OCI-LY3 (cell line): ENCODE results near the gene CYP4X1.
"Not testable (repeated sequence)": the region's sequence is repeated elsewhere in the genome, so short reads cannot be mapped to it uniquely, and the experiment has no call there.

Source experiments
- H2AFZ ChIP-seq: fragments of 200-600, 300-600 bp; shearing (Covaris generic); 2 replicates; pipeline ENCODE4 v1.6.0; 2014; ENCODE audit warnings: antibody characterized with exemption, low read depth, low read length
- H3K27ac ChIP-seq: fragments of 200-600, 300-600 bp; sonication (generic); 2 replicates; pipeline ENCODE4 v1.5.1; 2014; ENCODE audit warnings: mild to moderate bottlenecking, low read length, moderate library complexity, mixed read lengths
- H3K27me3 ChIP-seq: fragments of 200-600, 300-600 bp; sonication (generic); 2 replicates; pipeline ENCODE4 v1.6.1; 2014; ENCODE audit warnings: low read depth, low read length, mixed read lengths
- H3K36me3 ChIP-seq: fragments of 200-600, 300-600 bp; sonication (generic); replicated peaks from 2 replicates; pipeline ENCODE3; 2014; ENCODE audit warnings: low read depth, low read length, mixed read lengths
- H3K4me1 ChIP-seq: fragments of 300-600, 200-600 bp; sonication (generic); 2 replicates; pipeline ENCODE4 v1.6.1; 2014; ENCODE audit warnings: low read length, mixed read lengths
- H3K4me2 ChIP-seq: fragments of 200-600, 300-600 bp; sonication (generic); 2 replicates; pipeline ENCODE4 v1.6.1; 2014; ENCODE audit warnings: low read length, mixed read lengths
- H3K4me3 ChIP-seq: fragments of 300-600, 200-600 bp; sonication (generic); 2 replicates; pipeline ENCODE4 v1.5.1; 2014; ENCODE audit warnings: antibody characterized with exemption, mild to moderate bottlenecking, low read length, moderate library complexity
- H3K79me2 ChIP-seq: fragments of 300-600, 200-600 bp; shearing (Covaris generic); 2 replicates; pipeline ENCODE4 v1.6.1; 2014; ENCODE audit warnings: mild to moderate bottlenecking, low read length, mixed read lengths
- H3K9ac ChIP-seq: fragments of 300-600, 200-600 bp; shearing (Covaris generic); 2 replicates; pipeline ENCODE4 v1.6.0; 2014; ENCODE audit warnings: mild to moderate bottlenecking, low read length, moderate library complexity
- H3K9me3 ChIP-seq: fragments of 200-600, 300-600 bp; shearing (Covaris generic); 2 replicates; pipeline ENCODE4 v1.6.1; 2014; ENCODE audit warnings: low read length, mixed read lengths; ENCODE audit not compliant: insufficient read depth
- H4K20me1 ChIP-seq: fragments of 200-600, 300-600 bp; sonication (generic); 2 replicates; pipeline ENCODE4 v1.6.1; 2016; ENCODE audit warnings: low read length, mixed read lengths; ENCODE audit not compliant: insufficient read depth
- CTCF ChIP-seq: fragments of 200-600, 300-600 bp; sonication (generic); IDR thresholded peaks from 2 replicates; pipeline ENCODE4 v1.5.1; 2014; ENCODE audit warnings: antibody characterized with exemption, low read length, low read depth
- EZH2phosphoT487 ChIP-seq: fragments of 200-600 bp; shearing (Covaris generic); IDR thresholded peaks from 2 replicates; pipeline ENCODE4 v1.6.1; 2018; ENCODE audit warnings: antibody characterized with exemption, mixed run types, low read depth

Gene CYP4X1

DNA sequence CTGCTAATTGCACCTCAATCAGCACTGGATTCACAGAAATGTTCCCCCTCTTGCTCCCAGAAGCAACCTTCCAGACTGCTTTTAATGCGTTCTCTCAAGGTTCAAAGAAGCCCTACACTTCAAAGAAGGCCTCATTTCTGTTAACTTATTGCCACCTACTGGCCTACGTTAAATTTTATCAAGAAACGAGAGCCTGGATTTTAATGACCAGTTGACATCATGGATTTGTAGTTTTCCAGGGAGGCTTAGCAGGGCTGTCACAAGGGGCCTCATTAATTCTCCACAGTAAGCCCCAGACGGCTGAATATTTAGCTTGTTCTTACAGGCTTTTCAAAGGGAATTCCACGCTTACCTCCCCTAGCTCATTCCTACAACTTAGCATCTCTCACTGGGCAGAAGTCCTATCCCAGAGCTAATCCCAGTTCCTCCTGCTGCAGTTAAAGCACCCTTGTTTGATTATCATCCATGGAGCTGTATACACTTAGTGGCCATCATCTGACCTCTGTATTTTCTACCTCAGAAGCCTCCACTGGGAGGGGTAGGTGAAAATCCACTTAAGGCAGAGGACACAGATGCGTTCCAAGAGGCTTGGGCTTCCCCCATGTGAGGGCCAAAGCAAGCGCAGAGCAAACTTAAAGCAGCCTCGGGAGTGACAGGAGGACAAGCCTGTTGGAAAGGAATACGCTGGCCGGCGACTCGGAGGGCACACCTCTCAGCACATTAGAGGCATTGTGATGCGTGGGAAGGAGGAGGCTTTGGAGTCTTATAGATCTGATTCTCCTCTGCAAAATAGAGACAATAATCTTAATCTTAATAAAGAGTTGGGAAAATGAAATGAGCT, 32.2 kb upstream of the CYP4X1 start:
- no peaks in the 10 kb centered on the region for H3K27me3 ChIP-seq
- TF ChIP-seq EZH2phosphoT487, result no peak
- TF ChIP-seq CTCF, result peak; percentile 31

DNA sequence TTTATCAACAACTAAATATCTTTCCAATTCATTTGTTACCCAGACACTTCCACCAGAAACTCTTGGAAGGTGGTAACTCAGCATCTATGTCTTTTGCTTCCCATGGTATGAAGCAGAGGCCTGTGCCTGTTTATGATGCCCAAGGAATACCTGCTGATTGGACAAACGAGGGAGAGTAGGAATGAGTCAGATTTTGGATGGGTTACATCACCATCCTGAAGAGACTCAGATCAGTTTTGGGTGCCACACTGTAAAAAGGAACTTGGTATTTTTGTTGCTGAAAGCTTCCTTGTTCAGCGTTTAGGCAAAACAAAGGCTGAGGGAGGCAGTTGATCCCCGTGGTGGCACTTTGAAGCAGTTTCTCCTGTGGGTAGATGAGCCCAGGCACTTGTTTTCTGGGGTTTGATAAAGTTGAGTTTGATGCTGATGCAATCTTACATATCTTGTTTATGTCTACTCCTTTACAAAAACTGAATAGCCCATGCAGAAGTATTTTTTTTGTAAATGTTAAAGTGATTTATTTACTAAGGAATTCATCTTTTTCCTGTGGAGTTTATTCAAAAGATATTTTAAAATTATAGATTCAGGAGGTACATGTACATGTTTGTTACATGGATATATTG, 26.7 kb upstream of the CYP4X1 start:
- H3K27me3 ChIP-seq, result no peaks in the 10 kb centered on the region
- no peaks in the 10 kb centered on the region for H3K79me2 ChIP-seq
- no peak overlapping the region for H3K4me2 ChIP-seq
- TF ChIP-seq CTCF (no peak), EZH2phosphoT487 (no peak)
- H3K9ac ChIP-seq, result no peak overlapping the region
- no peak overlapping the region for H3K27ac ChIP-seq
- H3K9me3 ChIP-seq, result no peaks in the 10 kb centered on the region
- H2AFZ ChIP-seq, result no peak overlapping the region
- no peaks in the 10 kb centered on the region for H4K20me1 ChIP-seq
- no peaks in the 10 kb centered on the region for H3K36me3 ChIP-seq
- no peaks in the 10 kb centered on the region for H3K4me1 ChIP-seq
- no peak overlapping the region for H3K4me3 ChIP-seq

More for the DNA sequence above, 32.2 kb upstream of the CYP4X1 start:
- Histone ChIP-seq H2AFZ (no peak overlapping the region), H3K9me3 (no peaks in the 10 kb centered on the region), H4K20me1 (no peaks in the 10 kb centered on the region), H3K4me2 (no peak overlapping the region), H3K9ac (no peak overlapping the region), H3K4me1 (no peaks in the 10 kb centered on the region), H3K79me2 (no peaks in the 10 kb centered on the region), H3K4me3 (no peak overlapping the region), H3K36me3 (no peaks in the 10 kb centered on the region), H3K27ac (no peak overlapping the region)

- no peaks in the 10 kb centered on the region for H3K79me2 ChIP-seq
- no peak overlapping the region for H3K4me3 ChIP-seq
- H3K36me3 ChIP-seq, result no peaks in the 10 kb centered on the region
- peak; percentile 25 for TF ChIP-seq CTCF
- no peak for TF ChIP-seq EZH2phosphoT487
- no peaks in the 10 kb centered on the region for H4K20me1 ChIP-seq
- H2AFZ ChIP-seq, result no peak overlapping the region
- no peaks in the 10 kb centered on the region for H3K9me3 ChIP-seq
- H3K4me1 ChIP-seq, result no peaks in the 10 kb centered on the region
- H3K27ac ChIP-seq, result no peak overlapping the region
- no peaks in the 10 kb centered on the region for H3K27me3 ChIP-seq
- no peak overlapping the region for H3K9ac ChIP-seq
- H3K4me2 ChIP-seq, result no peak overlapping the region
Observed at GRCh38 chr1:47002211-47002610, 21.3 kb upstream of the CYP4X1 start.

- Histone ChIP-seq H4K20me1 (no peaks in the 10 kb centered on the region), H3K4me2 (no peak overlapping the region), H3K9me3 (no peaks in the 10 kb centered on the region), H3K9ac (no peak overlapping the region), H3K36me3 (no peaks in the 10 kb centered on the region), H3K79me2 (no peaks in the 10 kb centered on the region), H3K4me3 (no peak overlapping the region), H3K27ac (no peak overlapping the region), H2AFZ (no peak overlapping the region), H3K27me3 (no peaks in the 10 kb centered on the region), H3K4me1 (no peaks in the 10 kb centered on the region)
- no peak for TF ChIP-seq CTCF
- TF ChIP-seq EZH2phosphoT487, result no peak
Observed at GRCh38 chr1:47003896-47004403, 19.5 kb upstream of the CYP4X1 start.

GRCh38 chr1:47006437-47006836, 17.0 kb upstream of the CYP4X1 start:
- not testable (repeated sequence) for H3K9ac ChIP-seq, H3K27ac ChIP-seq, H4K20me1 ChIP-seq, H3K4me2 ChIP-seq, H3K9me3 ChIP-seq, H3K27me3 ChIP-seq, H3K79me2 ChIP-seq, H3K4me3 ChIP-seq, H2AFZ ChIP-seq, H3K4me1 ChIP-seq, H3K36me3 ChIP-seq
